Nephron progenitor cell (in vitro differentiated cells): ENCODE data around the gene SCT.

ENCODE experiments used
- DNase-seq: peaks from one replicate; pipeline ENCODE4 v3.0.0; 2021
- H3K27ac Mint-ChIP-seq: 2 replicates; pipeline ENCODE4 v1.8.0; 2021; ENCODE audit warnings: mild to moderate bottlenecking, moderate library complexity, mixed read lengths
- H3K27me3 Mint-ChIP-seq: 2 replicates; pipeline ENCODE4 v1.8.0; 2021; ENCODE audit warnings: mild to moderate bottlenecking, low read depth, mixed read lengths; ENCODE audit not compliant: poor library complexity
- H3K36me3 Mint-ChIP-seq: 2 replicates; pipeline ENCODE4 v1.8.0; 2021; ENCODE audit warnings: low read depth, mixed read lengths
- H3K4me1 Mint-ChIP-seq: 2 replicates; pipeline ENCODE4 v1.8.0; 2021; ENCODE audit warnings: mixed read lengths
- H3K4me3 Mint-ChIP-seq: 2 replicates; pipeline ENCODE4 v1.8.0; 2021; ENCODE audit warnings: mild to moderate bottlenecking, moderate library complexity, mixed read lengths
- H3K9me3 Mint-ChIP-seq: 2 replicates; pipeline ENCODE4 v1.8.0; 2021; ENCODE audit warnings: mild to moderate bottlenecking, moderate library complexity, mixed read lengths
- TF ChIP-seq, protein P1 (sequence below): fragments of 200-600 bp; sonication (generic); IDR thresholded peaks from 2 replicates; pipeline ENCODE4 v1.5.0; 2021; ENCODE audit warnings: antibody characterized with exemption

The SCT gene

DNA sequence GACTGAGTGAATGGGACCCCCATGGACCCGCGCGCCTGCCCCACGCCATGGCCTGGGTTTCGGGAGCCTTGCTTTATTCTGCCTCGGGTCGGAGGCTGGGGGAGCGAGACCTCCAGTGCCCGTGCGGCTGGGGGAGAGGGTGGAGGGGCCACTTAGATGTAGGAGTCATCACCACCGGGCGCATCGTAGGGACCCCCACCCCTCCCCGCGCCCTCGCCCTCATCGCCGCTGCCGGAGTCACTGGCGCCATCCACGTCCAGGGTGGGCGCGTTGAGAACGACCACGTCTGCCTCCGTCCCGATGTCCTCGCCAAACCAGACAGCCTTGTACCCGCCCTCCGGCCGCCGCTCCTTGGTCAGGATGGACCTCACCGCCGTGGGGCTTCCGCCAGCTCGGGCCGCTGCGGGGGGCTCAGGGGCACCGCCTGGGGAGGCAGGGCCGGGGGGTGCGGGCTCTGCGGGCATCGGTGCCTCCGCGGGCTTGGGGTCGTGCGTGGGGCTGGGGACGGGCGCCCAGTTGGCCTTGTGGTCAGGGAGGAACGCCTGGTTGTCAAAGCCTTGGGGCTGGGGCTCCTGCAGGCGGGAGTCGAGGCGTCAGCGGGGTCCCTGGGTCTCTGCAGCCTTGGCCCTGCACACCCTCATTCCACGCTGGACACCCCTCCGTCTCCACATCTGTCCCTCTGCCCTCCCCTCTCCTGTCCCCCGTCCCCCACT lies 9.6 kb downstream of the SCT start:
- Mint-ChIP-seq H3K4me3 (no peak overlapping the region), H3K9me3 (no peaks in the 10 kb centered on the region), H3K27ac (no peak overlapping the region), H3K36me3 (peaks cover 1% of the 10 kb centered on the region), H3K27me3 (no peaks in the 10 kb centered on the region), H3K4me1 (peaks cover 27% of the 10 kb centered on the region)
- TF ChIP-seq, protein P1, sequence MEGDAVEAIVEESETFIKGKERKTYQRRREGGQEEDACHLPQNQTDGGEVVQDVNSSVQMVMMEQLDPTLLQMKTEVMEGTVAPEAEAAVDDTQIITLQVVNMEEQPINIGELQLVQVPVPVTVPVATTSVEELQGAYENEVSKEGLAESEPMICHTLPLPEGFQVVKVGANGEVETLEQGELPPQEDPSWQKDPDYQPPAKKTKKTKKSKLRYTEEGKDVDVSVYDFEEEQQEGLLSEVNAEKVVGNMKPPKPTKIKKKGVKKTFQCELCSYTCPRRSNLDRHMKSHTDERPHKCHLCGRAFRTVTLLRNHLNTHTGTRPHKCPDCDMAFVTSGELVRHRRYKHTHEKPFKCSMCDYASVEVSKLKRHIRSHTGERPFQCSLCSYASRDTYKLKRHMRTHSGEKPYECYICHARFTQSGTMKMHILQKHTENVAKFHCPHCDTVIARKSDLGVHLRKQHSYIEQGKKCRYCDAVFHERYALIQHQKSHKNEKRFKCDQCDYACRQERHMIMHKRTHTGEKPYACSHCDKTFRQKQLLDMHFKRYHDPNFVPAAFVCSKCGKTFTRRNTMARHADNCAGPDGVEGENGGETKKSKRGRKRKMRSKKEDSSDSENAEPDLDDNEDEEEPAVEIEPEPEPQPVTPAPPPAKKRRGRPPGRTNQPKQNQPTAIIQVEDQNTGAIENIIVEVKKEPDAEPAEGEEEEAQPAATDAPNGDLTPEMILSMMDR = no peak
- DNase-seq = no peak

DNA sequence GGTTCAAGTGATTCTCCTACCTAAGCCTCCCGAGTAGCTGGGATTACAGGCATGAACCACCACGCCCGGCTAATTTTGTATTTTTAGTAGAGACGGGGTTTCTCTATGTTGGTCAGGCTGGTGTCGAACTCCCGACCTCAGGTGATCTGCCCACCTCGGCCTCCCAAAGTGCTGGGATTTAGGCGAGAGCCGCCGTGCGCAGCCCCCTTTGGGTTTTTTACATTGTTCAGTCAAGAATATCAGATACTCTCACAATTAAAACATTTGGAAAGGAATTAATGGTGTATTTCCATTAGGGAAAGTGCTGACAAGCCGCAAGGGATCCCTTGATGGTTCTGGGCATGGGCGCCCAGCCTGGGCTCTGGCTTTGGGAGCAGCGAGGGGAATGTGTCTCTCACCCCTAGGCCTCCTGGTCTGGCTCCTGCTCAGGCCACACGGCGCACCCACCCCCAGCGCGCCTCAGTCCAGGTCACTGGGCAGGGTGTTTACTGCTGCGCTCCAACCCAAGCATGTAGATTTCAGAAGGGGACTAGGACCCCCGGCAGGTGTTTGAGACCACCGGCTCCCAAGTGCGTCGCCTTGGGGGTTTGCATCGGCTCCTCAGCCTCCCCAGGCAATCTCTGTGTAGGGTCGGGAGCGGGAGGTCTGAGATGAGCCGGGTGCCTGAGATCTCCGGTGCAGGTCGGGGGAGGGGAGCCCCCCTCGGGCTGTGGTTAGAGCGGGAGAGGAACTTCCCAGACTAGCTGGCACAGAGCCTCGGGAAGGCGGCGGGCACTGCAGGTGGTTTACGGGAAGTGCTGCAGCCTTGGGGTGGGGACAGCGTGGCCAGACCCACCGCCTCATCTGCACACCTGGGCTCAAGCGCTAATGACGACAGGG lies 10.4 kb downstream of the SCT start:
- H3K27ac Mint-ChIP-seq = no peak overlapping the region

DNA sequence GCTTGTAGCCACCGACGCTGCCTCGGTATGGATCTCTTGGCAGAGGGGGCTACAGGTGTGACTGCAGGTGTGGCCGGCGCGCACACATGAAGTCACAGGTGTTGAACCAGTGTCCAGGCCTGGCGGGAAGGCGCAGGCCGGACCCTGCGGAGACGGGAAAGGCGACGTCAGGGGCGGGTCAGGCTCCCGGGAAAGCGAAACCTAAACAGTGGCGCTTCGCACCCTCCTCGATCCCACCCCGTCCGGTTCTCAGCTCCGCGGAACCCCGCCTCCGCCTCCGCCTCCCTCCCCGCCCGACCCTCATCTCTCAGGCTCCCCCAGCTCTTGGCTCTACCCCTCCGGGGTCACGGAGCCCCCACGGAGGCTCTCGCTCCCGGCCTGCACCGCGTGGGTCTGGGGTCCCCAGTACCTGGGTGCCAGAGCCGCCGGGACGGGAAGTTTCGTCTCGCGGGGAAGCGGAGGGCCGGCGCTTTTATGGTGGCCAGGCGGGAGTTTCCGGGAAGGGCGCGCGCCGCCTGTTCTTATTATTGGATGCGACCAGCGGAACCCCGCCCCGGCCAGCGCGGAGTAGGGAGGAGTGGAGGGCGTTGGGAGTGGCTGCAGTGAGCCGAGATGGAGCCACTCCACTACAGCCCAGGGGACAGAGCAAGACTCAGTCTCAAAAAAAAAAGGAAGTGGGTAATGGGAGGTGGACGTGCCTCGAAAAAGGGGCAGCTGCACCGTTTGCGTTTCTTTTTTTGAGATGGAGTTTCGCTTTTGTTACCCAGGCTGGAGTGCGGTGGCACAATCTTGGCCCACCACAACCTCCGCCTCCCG lies 11.3 kb downstream of the SCT start, which contains the start of gene IRF7:
TSS of gene IRF7 (minus strand) at position 447 of the 816 bp plus-strand sequence. CDS start 586 bp downstream, outside the sequence.
- TF ChIP-seq, protein P1 = no peak
- Mint-ChIP-seq H3K27ac (peak within 1 kb of the TSS; percentile 78), H3K4me3 (peak within 1 kb of the TSS; percentile 80), H3K27me3 (no peaks in the 10 kb centered on the region), H3K36me3 (peaks cover 10% of the 10 kb centered on the region), H3K4me1 (peaks cover 33% of the 10 kb centered on the region), H3K9me3 (no peaks in the 10 kb centered on the region)
- peak; percentile 91 for DNase-seq

More for the DNA sequence above, 10.4 kb downstream of the SCT start:
- H3K27me3 Mint-ChIP-seq = no peaks in the 10 kb centered on the region
- peak overlapping the region; percentile 80 for H3K4me3 Mint-ChIP-seq
- peaks cover 7% of the 10 kb centered on the region for H3K36me3 Mint-ChIP-seq
- peaks cover 33% of the 10 kb centered on the region for H3K4me1 Mint-ChIP-seq
- TF ChIP-seq, protein P1 = no peak
- no peak for DNase-seq
- H3K9me3 Mint-ChIP-seq = no peaks in the 10 kb centered on the region

DNA sequence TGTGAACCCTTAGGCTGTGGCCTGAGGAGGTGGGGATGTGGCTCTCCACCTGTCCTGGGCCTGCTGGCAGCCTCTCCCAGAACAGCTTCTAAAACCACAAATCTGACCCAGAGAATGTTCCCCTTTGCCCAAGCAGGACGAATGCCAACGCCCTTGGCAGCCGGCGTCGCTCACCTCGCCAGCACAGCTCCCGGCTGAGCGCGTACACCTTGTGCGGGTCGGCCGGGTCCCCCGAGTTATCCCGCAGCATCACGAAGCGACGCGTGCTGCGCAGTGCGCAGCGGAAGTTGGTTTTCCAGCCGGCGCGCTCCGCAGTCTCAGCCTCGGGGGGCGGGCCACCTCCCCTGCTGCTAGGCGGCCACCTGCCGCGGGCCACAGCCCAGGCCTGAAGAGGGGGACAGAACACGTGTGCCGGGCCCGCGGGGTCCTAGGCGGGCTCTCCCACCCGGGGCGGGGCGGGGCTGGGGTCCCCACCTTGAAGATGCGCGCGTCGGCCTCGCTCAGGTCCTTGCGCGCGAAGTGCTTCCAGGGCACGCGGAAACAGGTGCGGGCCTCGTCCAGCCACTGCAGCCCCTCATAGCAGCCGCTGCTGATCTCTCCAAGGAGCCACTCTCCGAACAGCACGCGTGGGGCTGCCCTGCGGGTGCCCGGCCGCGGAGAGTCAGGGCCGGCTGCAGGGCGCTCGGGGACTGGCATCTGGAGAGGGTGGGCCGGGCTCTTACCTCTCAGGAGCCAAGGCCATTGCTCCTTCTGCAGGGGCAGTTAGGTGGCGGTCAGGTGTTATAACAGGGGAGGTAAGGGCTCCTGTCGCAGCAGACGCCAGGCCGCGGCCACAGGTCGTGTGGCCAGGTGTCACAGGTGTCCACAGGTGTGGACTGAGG lies 12.1 kb downstream of the SCT start:
- H3K9me3 Mint-ChIP-seq = no peaks in the 10 kb centered on the region
- peak overlapping the region; percentile 80 for H3K4me3 Mint-ChIP-seq
- no peak overlapping the region for H3K27ac Mint-ChIP-seq
- DNase-seq = no peak
- H3K4me1 Mint-ChIP-seq = peaks cover 33% of the 10 kb centered on the region
- H3K27me3 Mint-ChIP-seq = no peaks in the 10 kb centered on the region
- TF ChIP-seq, protein P1 = no peak
- H3K36me3 Mint-ChIP-seq = peaks cover 12% of the 10 kb centered on the region

DNA sequence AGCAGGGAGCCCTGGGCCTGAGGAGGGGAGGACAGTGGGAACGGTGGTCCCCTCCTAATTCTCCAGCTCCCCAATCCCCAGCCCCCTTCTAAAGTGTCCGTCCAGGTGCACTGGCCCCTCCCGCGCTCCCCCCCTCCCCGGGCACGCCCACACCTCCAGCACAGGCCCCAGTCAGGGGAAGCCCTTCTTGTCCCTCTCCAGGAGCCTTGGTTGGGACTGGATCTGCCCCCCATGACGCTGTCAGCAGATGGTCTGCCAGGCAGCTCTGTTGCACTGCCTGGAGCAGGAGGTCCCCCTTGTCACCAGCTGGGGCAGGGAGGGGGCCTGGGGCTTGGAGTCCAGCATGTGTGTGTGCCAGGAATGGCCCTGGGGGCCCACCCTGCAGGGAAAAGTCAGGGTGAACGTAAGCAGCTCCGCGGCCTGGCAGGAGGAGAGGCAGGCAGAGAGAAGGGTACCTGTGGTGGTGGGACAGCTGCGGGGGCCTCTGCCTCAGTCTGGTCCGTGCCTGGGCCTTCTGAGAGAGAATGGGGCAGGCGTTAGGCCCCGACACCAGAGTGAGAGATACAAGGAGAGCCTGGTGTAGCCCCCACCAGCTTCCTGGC lies 12.9 kb downstream of the SCT start:
- TF ChIP-seq, protein P1 = no peak
- Mint-ChIP-seq H3K27ac (no peak overlapping the region), H3K9me3 (no peaks in the 10 kb centered on the region), H3K36me3 (peaks cover 12% of the 10 kb centered on the region), H3K4me1 (peaks cover 28% of the 10 kb centered on the region), H3K27me3 (no peaks in the 10 kb centered on the region), H3K4me3 (peak overlapping the region; percentile 56)
- DNase-seq = no peak
